Transverse colon (tissue), 4 donors: ENCODE results near the gene KIF26A. TPM values are rescaled to one million over a fixed set of nuclear protein-coding genes. Genes with fewer than 3 reads are reported as not detected.
A peak's percentile ranks its signal among the peaks of the same experiment; 100 is the strongest.

Experiments used
- DNase-seq: peaks from one replicate; pipeline ENCODE4 v3.0.0-alpha.2; 2019
- H3K27ac ChIP-seq, 4 donors: fragments of 200-600 bp; sonication (generic); 2 replicates each; pipeline ENCODE4 v1.5.1; 2016 to 2018; ENCODE audit warnings: inconsistent platforms in 4 of 4
- H3K27me3 ChIP-seq: fragments of 200-600 bp; sonication (generic); 2 replicates; pipeline ENCODE4 v1.5.1; 2017; ENCODE audit warnings: inconsistent platforms
- H3K36me3 ChIP-seq, 4 donors: fragments of 200-600 bp; sonication (generic); 2 replicates each; pipeline ENCODE4 v1.5.1; 2017 to 2019; ENCODE audit warnings: inconsistent platforms in 4 of 4
- H3K4me1 ChIP-seq, 4 donors: fragments of 200-600 bp; sonication (generic); 2 replicates each; pipeline ENCODE4 v1.5.1; 2017 to 2020; ENCODE audit warnings: inconsistent platforms in 4 of 4
- H3K4me3 ChIP-seq, 4 donors: fragments of 200-600 bp; sonication (generic); 1 replicate in 1 of 4; 2 replicates in 3 of 4; pipeline versions ENCODE4 v1.5.1 to v1.6.1; 2017 to 2019; ENCODE audit warnings: inconsistent platforms in 4 of 4
- H3K9me3 ChIP-seq, 2 donors: fragments of 200-600 bp; sonication (generic); 2 replicates each; pipeline ENCODE4 v1.5.1; 2017 to 2019; ENCODE audit warnings: inconsistent platforms in 2 of 2
- EP300 ChIP-seq: sonication (generic); formaldehyde crosslinking; IDR thresholded peaks from one replicate; pipeline ENCODE4 v1.6.1; 2017; ENCODE audit warnings: antibody characterized with exemption, low read depth
- POLR2A ChIP-seq: fragments of 450-650 bp; IDR thresholded peaks from one replicate; pipeline ENCODE4 v1.6.1; 2016; ENCODE audit warnings: antibody characterized with exemption, mild to moderate bottlenecking, moderate library complexity
- POLR2AphosphoS5 ChIP-seq, 3 donors: sonication (generic); formaldehyde crosslinking; IDR thresholded peaks; one replicate each; pipeline ENCODE4 v1.6.1; 2016; ENCODE audit warnings: antibody characterized with exemption in 3 of 3
- WGBS, 2 donors: methylation state at CpG; one replicate each; pipeline ENCODE4 v1.1.5; 2018; ENCODE audit warnings: low coverage in 1 of 2; 5-methylcytosine and 5-hydroxymethylcytosine counted together
- in situ Hi-C, 4 donors: fragments of 200-750 bp; cut with MboI; loops; one replicate each; pipeline versions ENCODE4 v1.15.0 to v1.15.1; 2017; ENCODE audit warnings: low sequenced_read_pairs in 3 of 4, low pct_ligation_motif_present in 1 of 4, low pct_unique_long_range_greater_than_20kb in 1 of 4
- intact Hi-C: fragments of 100-400 bp; cut with DNase I; formaldehyde crosslinking; loops from one replicate; pipeline ENCODE4 v1.15.1; 2023; ENCODE audit warnings: low total_unique reads
- total RNA-seq, 4 donors: library from RNA; depleted of rRNA; stranded (reverse); fragments of >200 nt; gene quantifications; one replicate each; pipeline ENCODE4 v1.1.0, GENCODE V29; 2016
- TF ChIP-seq, protein P1 (sequence below), 5 experiments: fragments of 200-600 bp in 3 of 5; fragments of 450-650 bp in 2 of 5; sonication (generic) in 3 of 5; IDR thresholded peaks; 1 replicate in 2 of 5; 2 replicates in 3 of 5; pipeline ENCODE4 v1.5.1; 2016 to 2017; ENCODE audit warnings: antibody characterized with exemption in 5 of 5, inconsistent platforms in 3 of 5, mild to moderate bottlenecking in 2 of 5, moderate library complexity in 1 of 5

KIF26A gene
- total RNA-seq, 4 donors from 2014 or later, result 2.2 to 7.8 (median 4.4) TPM

DNA sequence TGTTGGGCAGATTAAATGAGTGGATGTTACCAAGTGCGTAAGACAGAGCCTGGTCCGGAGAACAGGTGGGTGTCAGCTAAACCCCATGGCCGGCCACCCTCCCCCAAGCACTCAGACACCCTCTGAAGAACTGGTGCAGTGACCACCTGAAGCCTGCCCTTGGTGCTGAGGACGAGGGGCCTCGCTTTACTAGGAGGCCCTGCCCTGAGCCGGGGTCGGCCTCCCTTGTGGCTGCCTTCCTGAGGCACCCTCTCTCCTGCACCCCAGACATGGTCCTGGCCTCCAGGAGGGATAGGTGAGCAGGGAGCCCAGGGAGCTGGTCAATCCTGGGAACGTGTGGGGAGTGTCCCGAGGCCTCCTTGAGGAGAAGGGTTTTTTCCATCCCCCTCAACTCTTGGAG, 4.9 kb upstream of the KIF26A start:
- peaks cover 12 to 32% (median 29%) of the 10 kb centered on the region in 4 donors for H3K4me1 ChIP-seq
- 67% methylated on average over 6 of the region's 9 CpGs; no CpG with 5 or more reads in 1 of the 2 donors for WGBS, 2 donors
- intact Hi-C loops (no loop called here), in situ Hi-C loops (loop anchor here (5.0 to 25.0 kb wide), 2 partner anchors 56 to 429 kb away; no protein-coding TSS in a partner anchor)
- H3K4me3 ChIP-seq, result no peak overlapping the region
- no peaks in the 10 kb centered on the region for H3K36me3 ChIP-seq
- DNase-seq, result no peak
- TF ChIP-seq EP300 (no peak), POLR2AphosphoS5 (IDR thresholded peaks at IDR 0.05) (no peak), POLR2A (no peak)
- TF ChIP-seq, protein P1, sequence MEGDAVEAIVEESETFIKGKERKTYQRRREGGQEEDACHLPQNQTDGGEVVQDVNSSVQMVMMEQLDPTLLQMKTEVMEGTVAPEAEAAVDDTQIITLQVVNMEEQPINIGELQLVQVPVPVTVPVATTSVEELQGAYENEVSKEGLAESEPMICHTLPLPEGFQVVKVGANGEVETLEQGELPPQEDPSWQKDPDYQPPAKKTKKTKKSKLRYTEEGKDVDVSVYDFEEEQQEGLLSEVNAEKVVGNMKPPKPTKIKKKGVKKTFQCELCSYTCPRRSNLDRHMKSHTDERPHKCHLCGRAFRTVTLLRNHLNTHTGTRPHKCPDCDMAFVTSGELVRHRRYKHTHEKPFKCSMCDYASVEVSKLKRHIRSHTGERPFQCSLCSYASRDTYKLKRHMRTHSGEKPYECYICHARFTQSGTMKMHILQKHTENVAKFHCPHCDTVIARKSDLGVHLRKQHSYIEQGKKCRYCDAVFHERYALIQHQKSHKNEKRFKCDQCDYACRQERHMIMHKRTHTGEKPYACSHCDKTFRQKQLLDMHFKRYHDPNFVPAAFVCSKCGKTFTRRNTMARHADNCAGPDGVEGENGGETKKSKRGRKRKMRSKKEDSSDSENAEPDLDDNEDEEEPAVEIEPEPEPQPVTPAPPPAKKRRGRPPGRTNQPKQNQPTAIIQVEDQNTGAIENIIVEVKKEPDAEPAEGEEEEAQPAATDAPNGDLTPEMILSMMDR (IDR thresholded peaks at IDR 0.05), result no peak
- no peak overlapping the region for H3K27ac ChIP-seq
- peaks cover 9 to 11% of the 10 kb centered on the region in 2 donors for H3K9me3 ChIP-seq
- H3K27me3 ChIP-seq, result peaks cover 71% of the 10 kb centered on the region

DNA sequence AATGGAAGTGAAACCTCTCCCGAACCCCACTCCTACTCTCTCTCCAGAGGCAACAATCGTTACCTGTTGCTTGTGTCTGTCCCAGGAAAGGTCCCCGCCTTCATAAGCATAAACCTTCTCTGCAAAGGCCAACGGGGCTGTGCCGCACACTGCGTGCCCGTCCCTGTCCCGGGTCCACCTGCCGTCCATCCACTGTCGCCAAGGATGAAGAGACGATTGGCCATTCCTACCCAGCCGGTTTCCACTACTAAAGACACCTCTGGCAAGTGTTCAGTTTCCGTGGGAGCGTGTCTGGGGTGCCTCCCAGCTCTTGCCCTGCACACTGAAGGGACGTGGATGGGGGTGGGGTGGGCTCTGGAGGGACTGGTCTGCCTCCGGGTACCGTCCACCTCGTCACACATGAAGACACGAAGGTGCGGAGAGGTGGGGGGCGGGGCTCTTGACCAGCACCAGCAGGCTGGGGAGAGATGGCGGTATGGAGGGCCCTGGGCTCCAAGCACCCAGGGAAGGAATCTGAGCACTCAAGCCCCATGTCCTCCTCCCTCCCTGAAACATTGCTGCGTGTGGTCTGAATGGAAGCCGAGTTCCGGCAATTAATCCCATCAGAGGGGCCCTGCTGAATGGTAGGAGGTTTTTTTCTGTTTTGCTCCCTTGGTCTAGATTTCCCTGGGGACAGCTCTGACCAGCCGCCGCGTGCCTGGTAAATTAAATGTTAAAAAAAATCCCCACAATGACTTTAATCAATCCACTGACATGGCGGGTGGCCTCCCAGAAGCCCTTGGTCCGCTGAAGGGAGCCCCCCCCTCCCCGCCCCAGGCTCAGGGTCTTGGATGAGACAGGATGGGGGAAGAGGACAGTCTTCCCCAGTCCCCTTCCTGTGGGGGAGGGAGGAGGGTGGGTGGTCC, 4.1 kb upstream of the KIF26A start:
- Histone ChIP-seq H3K9me3 (peaks cover 7 to 10% of the 10 kb centered on the region in 2 donors), H3K4me3 (no peak overlapping the region), H3K27ac (no peak overlapping the region), H3K36me3 (no peaks in the 10 kb centered on the region), H3K27me3 (peaks cover 79% of the 10 kb centered on the region), H3K4me1 (peaks cover 12 to 40% (median 37%) of the 10 kb centered on the region in 4 donors)
- in situ Hi-C loops (loop anchor here (5.0 to 25.0 kb wide), 2 partner anchors 57 to 428 kb away; no protein-coding TSS in a partner anchor), intact Hi-C loops (no loop called here)
- TF ChIP-seq, protein P1 (IDR thresholded peaks at IDR 0.05), result no peak
- no peak for TF ChIP-seq POLR2A
- no peak for TF ChIP-seq EP300
- no peak for TF ChIP-seq POLR2AphosphoS5 (IDR thresholded peaks at IDR 0.05)
- no peak for DNase-seq
- 33 to 54% methylated on average over 1 to 28 of the region's 31 CpGs for WGBS, 2 donors

DNA sequence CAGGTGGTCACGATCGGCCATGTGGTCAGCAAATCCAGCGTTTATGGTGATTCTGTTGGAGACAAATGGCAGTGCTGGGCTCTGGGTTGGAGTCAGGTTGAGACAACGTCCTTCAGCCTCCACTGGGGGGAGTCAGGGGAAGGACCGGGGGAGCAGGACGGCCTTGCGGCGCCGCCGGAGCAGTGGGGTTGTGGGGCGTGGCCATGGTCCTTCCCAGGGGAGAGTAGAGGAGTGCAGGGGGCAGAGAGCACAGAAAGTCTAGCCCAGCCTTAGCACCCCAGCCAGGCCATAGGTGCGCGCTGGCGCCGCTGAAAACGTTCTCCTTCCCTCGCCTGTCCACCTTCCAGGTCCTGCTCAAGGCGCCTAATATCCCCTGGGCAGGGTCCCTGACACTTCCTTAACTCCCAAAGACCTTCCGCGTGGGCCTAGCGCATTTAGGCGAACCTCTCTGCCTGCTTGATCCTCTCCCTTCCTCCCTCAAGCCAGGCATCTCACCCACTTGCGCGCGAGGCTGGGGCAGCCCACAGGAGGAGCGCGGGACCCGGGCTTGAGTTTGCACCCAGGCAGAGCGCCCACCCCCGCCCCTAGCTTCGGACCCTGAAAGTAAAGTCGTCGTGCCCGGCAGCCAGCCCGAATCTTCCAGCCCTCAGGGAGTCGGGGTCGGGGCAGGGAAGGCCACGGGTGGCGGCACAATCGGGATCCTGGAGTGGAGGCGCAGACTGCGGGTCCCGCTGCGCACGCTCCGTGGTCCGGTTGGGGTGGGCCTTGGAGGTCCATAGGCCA, 3.1 kb upstream of the KIF26A start:
- WGBS, 2 donors, result 7% methylated on average over 3 to 21 of the region's 47 CpGs
- H3K4me1 ChIP-seq, result peaks cover 12 to 49% (median 45%) of the 10 kb centered on the region in 4 donors

More for the DNA sequence above, 3.1 kb upstream of the KIF26A start:
- H3K4me3 ChIP-seq, result no peak overlapping the region
- peaks cover 86% of the 10 kb centered on the region for H3K27me3 ChIP-seq
- no peaks in the 10 kb centered on the region for H3K9me3 ChIP-seq
- DNase-seq, result no peak
- TF ChIP-seq POLR2AphosphoS5 (IDR thresholded peaks at IDR 0.05), result no peak
- TF ChIP-seq, protein P1 (IDR thresholded peaks at IDR 0.05), result peak in 1 of 5 experiments; percentile 27
- H3K27ac ChIP-seq, result no peak overlapping the region
- H3K36me3 ChIP-seq, result no peaks in the 10 kb centered on the region
- in situ Hi-C loops, result loop anchor here (25.0 kb wide), 1 partner anchor 427 kb away; no protein-coding TSS in a partner anchor
- intact Hi-C loops, result loop anchor here (5.0 kb wide), 1 partner anchor 507 kb away; no protein-coding TSS in a partner anchor
